ENCODE data around the gene COLEC12.

COLEC12 gene

GRCh38 chr18:402129-402528, 98.4 kb downstream of the COLEC12 start:
- H3K9me3 ChIP-seq (ENCODE audit: insufficient read depth, low read length), result no peaks in the 10 kb centered on the region
- TF ChIP-seq CTCF (IDR thresholded peaks at IDR 0.05; ENCODE audit: insufficient read depth, low read length, poor library complexity, severe bottlenecking) (no peak), EZH2phosphoT487 (conservative IDR thresholded peaks at IDR 0.05; ENCODE audit: low read length) (no peak)
- no peaks in the 10 kb centered on the region for H4K20me1 ChIP-seq (ENCODE audit: low read depth, low read length)
- no peak overlapping the region for H2AFZ ChIP-seq (ENCODE audit: low read depth, low read length, severe bottlenecking)
- no peaks in the 10 kb centered on the region for H3K27me3 ChIP-seq (ENCODE audit: low read length)
- no peaks in the 10 kb centered on the region for H3K36me3 ChIP-seq (ENCODE audit: low read length)
- no peak overlapping the region for H3K9ac ChIP-seq (ENCODE audit: low read length)
- H3K4me3 ChIP-seq (ENCODE audit: insufficient read depth, low read length, poor library complexity, severe bottlenecking), result no peak overlapping the region
- no peaks in the 10 kb centered on the region for H3F3A ChIP-seq (ENCODE audit: insufficient read depth)
- no peak overlapping the region for H3K27ac ChIP-seq (ENCODE audit: low read depth, low read length)
- no peak overlapping the region for H3K4me2 ChIP-seq (ENCODE audit: low read depth, low read length, poor library complexity, severe bottlenecking)
- no peaks in the 10 kb centered on the region for H3K79me2 ChIP-seq (ENCODE audit: insufficient read depth, low read length)
- H3K9me2 ChIP-seq (replicated peaks; ENCODE audit: insufficient read depth, low read length), result no peaks in the 10 kb centered on the region

GRCh38 chr18:400456-400855, 100.0 kb downstream of the COLEC12 start:
- Histone ChIP-seq H3K9me2 (replicated peaks; ENCODE audit: insufficient read depth, low read length) (no peaks in the 10 kb centered on the region), H3K9ac (ENCODE audit: low read length) (no peak overlapping the region), H3K4me2 (ENCODE audit: low read depth, low read length, poor library complexity, severe bottlenecking) (no peak overlapping the region), H3K27me3 (ENCODE audit: low read length) (no peaks in the 10 kb centered on the region), H3K27ac (ENCODE audit: low read depth, low read length) (no peak overlapping the region), H3K9me3 (ENCODE audit: insufficient read depth, low read length) (no peaks in the 10 kb centered on the region), H3K36me3 (ENCODE audit: low read length) (no peaks in the 10 kb centered on the region), H3K79me2 (ENCODE audit: insufficient read depth, low read length) (no peaks in the 10 kb centered on the region), H4K20me1 (ENCODE audit: low read depth, low read length) (no peaks in the 10 kb centered on the region), H2AFZ (ENCODE audit: low read depth, low read length, severe bottlenecking) (no peak overlapping the region), H3K4me3 (ENCODE audit: insufficient read depth, low read length, poor library complexity, severe bottlenecking) (no peak overlapping the region), H3F3A (ENCODE audit: insufficient read depth) (no peaks in the 10 kb centered on the region)
- TF ChIP-seq CTCF (IDR thresholded peaks at IDR 0.05; ENCODE audit: insufficient read depth, low read length, poor library complexity, severe bottlenecking) (no peak), EZH2phosphoT487 (conservative IDR thresholded peaks at IDR 0.05; ENCODE audit: low read length) (no peak)

GRCh38 chr18:399631-400135, 100.8 kb downstream of the COLEC12 start:
- Histone ChIP-seq H3F3A (ENCODE audit: insufficient read depth) (no peaks in the 10 kb centered on the region), H3K27ac (ENCODE audit: low read depth, low read length) (no peak overlapping the region), H3K79me2 (ENCODE audit: insufficient read depth, low read length) (no peaks in the 10 kb centered on the region), H3K9ac (ENCODE audit: low read length) (no peak overlapping the region), H2AFZ (ENCODE audit: low read depth, low read length, severe bottlenecking) (no peak overlapping the region), H3K27me3 (ENCODE audit: low read length) (no peaks in the 10 kb centered on the region), H4K20me1 (ENCODE audit: low read depth, low read length) (no peaks in the 10 kb centered on the region), H3K9me2 (replicated peaks; ENCODE audit: insufficient read depth, low read length) (no peaks in the 10 kb centered on the region), H3K4me2 (ENCODE audit: low read depth, low read length, poor library complexity, severe bottlenecking) (no peak overlapping the region), H3K4me3 (ENCODE audit: insufficient read depth, low read length, poor library complexity, severe bottlenecking) (no peak overlapping the region), H3K9me3 (ENCODE audit: insufficient read depth, low read length) (no peaks in the 10 kb centered on the region), H3K36me3 (ENCODE audit: low read length) (no peaks in the 10 kb centered on the region)
- TF ChIP-seq CTCF (IDR thresholded peaks at IDR 0.05; ENCODE audit: insufficient read depth, low read length, poor library complexity, severe bottlenecking) (no peak), EZH2phosphoT487 (conservative IDR thresholded peaks at IDR 0.05; ENCODE audit: low read length) (no peak)
